Kidney glomerular epithelial cell (primary cell): ENCODE results near the gene BAZ2A.
"Not testable (repeated sequence)": the region's sequence is repeated elsewhere in the genome, so short reads cannot be mapped to it uniquely, and the experiment has no call there.

Source experiments
- DNase-seq: peaks from one replicate; lab custom pipeline; 2025; lab: John Stamatoyannopoulos, UW

BAZ2A gene

GRCh38 chr12:56630180-56630632 is at the start of gene BAZ2A:
BAZ2A (minus strand) TSS chr12:56630326; CDS start chr12:56617530, 12,796 bp downstream.
- peak; percentile 60 for DNase-seq

GRCh38 chr12:56678852-56679251 is 48.7 kb upstream of the BAZ2A start:
- DNase-seq = no peak

GRCh38 chr12:56677680-56678079 is 47.6 kb upstream of the BAZ2A start:
- DNase-seq = no peak

- no peak for DNase-seq
Observed at GRCh38 chr12:56676851-56677580, 46.9 kb upstream of the BAZ2A start.

DNA sequence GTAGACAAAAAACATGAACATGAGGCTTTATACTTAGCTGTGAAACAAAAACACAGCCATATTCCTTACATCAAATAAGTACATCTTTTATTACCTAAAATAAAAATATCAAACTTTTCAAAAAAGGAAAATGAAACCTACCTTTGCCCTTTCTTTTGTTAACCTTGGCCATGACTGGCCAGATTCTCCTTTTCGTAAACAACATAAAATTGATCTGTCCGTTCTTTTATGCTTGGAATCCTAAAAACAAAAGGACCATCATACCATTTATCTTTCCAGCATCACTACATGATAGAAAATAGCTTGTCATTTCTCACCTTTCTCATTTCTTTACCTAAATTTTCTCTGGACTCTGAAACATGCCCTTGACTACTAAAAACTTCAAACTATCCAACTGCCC is 41.5 kb upstream of the BAZ2A start:
- DNase-seq = no peak

GRCh38 chr12:56670836-56671235 is 40.7 kb upstream of the BAZ2A start:
- no peak for DNase-seq

DNA sequence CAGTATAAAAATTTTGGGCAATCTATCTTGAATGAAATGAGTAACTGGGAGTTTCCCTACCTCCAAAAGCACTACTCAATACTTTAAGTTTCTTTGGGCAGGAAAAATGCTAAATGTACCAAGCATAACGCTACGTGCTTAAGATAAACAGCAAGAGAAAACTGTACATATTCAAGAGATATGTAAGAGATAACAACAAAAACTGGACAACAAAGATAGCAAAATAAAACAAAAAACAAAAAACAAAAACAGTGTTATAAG is 38.0 kb upstream of the BAZ2A start:
- DNase-seq = no peak

- no peak for DNase-seq
Observed at GRCh38 chr12:56661979-56662638, 32.0 kb upstream of the BAZ2A start.

DNA sequence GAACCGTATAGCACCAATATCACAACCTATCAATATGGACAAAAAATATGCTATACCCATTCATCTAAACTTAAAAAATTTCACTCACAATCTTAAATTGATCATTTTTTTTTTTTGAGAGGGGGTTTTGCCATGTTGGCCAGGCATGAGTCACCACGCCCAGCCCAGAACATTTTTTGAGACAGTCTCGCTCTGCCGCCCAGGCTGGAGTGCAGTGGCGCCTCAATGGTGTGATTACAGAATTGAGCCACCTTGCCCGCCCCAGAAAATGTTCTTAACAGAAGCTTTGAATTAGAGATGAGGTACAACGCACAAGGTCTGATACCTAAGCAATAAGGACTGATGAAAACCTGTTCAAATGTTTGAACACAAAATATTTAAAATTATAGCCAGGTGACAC is 31.4 kb upstream of the BAZ2A start:
- DNase-seq = no peak

GRCh38 chr12:56658921-56659320 is 28.8 kb upstream of the BAZ2A start:
- no peak for DNase-seq

DNA sequence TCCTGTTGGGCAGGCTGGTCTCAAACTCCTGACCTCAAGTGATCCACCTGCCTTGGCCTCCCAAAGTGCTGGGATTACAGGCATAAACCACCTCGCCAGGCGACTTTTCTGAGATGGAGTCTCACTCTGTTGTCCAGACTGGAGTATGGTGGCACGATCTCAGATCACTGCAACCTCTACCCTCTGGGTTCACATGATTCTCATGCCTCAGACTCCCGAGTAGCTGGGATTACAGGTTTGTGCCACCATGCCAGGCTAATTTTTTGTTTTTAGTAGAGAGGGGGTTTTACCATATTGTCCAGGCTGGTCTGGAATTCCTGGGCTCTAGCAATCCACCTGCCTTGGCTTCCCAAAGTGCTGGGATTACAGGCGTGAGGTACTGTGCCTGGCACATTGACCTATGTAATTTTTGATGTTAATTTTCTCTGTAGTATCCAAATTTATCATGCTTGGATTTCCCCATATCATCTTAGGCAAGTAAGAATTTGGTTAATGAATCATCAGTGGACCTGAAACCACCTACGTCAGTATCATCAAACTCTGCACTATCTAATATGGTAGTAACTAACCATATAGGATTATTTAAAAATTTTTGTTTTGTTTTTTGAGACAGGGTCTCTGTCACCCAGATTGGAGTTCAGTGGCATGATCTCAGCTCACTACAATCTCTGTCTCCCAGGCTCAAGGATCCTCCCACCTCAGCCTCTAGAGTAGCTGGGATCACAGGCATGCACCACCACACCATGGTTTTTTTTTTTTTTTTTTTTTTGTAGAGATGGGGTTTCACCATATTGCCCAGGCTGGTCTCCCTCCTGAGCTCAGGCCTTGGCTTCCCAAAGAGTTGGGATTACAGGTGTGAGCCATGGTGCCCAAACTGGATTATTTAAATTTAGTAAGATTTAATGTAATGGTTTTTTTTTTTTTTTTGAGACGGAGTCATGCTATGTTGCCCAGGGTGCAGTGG is 27.6 kb upstream of the BAZ2A start:
- DNase-seq = no peak

GRCh38 chr12:56653781-56654180 is 23.7 kb upstream of the BAZ2A start:
- DNase-seq = not testable (repeated sequence)

DNA sequence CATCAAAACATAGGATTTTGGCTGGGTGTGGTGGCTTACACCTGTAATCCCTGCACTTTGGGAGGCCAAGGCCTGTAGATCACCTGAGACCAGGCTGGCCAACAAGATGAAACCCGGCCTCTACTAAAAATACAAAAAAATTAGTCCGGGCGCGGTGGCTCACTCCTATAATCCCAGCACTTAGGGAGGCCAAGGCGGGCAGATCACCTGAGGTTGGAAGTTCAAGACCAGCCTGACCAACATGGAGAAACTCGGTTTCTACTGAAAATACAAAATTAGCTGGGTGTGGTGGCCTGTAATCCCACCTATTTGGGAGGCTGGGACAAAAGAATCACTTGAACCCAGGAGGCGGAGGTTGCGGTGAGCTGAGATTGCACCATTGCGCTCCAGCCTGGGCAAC is 17.9 kb upstream of the BAZ2A start:
- not testable (repeated sequence) for DNase-seq

GRCh38 chr12:56645717-56646446 is 15.8 kb upstream of the BAZ2A start, which contains the start of gene ATP5F1B:
ATP5F1B (minus strand) TSS chr12:56645984; CDS start chr12:56645963, 21 bp downstream.
- DNase-seq = peak; percentile 100

DNA sequence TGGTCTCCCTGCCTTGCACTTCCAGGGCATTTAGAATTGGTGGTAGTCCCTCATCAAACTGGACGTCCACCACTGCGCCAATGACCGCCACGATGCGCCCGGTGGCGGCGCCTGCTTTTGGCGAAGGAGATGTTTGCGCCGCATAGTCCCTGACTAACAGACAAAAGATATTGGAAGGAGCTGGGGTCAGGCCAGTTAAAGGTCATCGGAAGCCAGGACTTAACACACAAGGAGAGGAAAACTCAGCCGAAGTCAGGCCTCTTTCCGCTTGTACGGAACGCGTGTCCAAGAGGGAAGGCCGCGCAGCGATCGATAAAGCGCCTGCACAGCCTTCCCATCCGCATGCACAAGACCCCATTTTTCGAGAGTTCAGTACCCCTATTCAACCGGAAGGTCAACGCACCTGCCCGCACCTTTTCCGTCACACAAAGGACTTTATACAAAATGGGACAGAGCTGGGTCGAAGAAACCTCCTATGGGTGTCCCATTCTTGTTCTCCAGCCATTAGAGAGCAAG is 15.1 kb upstream of the BAZ2A start:
- no peak for DNase-seq

DNA sequence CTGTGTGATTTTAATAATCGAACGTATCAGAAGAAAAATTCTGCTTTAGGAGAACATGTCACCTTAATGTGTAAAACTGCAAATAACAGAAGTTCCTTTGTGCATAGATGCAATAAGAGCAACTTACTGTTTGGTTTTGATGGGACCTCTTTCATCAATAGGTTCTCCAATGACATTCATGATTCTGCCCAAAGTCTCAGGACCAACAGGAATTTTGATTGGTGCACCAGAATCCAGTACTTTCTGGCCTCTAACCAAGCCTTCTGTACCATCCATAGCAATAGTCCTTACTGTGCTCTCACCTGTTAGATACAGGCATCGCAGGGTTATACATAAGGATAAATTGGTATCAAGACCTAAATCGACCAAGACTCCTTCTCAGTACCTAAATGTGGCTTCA is 14.5 kb upstream of the BAZ2A start:
- DNase-seq = no peak

DNA sequence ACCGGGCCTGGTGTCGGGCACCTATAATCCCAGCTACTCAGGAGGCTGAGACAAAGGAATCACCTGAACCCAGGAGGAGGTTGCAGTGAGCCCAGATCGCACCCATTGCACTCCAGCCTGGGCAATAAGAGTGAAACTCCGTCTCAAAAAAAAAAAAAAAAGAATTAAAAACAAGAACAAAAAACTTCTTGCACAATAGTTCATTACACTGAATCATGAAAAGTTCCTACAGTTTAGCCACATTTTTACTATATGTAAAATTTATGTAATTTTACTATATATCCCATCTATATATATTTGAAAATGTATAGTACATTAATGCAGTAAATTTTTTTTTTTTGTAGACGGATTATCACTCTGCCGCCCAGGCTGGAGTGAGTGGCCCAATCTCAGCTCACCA is 11.1 kb upstream of the BAZ2A start:
- no peak for DNase-seq

GRCh38 chr12:56637621-56638020 is 7.5 kb upstream of the BAZ2A start:
- DNase-seq = no peak

DNA sequence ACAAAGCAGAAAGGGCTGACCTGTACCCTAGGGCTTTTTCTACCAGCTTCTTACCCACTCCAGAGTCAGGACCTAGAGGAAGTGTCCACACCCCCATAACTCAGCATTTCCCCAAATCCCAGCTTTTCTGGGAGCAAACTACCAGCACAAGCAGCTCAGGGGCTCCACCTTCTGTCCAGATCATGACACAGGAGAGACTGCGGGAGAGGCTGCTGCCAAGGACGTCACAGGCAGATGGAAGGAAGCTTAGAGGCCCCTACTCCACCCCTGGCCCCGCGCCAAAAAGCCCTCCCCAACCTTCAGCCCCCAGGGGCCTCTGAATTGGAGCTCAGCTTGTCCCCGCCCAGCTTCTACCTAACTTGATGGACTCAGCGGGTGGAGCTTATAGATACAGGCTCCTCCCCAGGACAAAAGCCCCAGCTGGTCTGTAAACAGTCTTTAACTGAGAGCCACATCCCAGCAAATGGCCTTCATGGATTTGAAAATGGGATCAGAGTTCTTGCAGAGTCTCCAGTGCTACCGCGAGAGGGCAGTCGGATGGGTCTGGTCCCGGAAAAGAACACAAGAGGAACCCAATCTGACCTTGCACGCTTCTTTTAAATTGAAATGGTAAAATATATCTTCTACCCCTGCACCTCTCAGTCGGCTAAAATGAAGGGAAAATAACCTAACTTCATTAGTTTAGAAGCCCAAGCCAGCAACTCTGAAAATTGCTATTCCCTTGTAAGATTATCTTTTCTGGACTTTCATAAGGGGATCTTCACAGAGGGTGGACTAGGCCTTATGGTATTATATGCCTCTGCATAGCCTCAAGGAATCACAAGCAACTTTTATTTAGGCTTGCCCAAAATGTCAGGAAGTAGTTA is 6.8 kb upstream of the BAZ2A start:
- DNase-seq = peak; percentile 97

- DNase-seq = peak; percentile 83
Observed at GRCh38 chr12:56635806-56636674, 5.9 kb upstream of the BAZ2A start.
